ENCODE measurements around the gene KCNAB2.

KCNAB2 gene

DNA sequence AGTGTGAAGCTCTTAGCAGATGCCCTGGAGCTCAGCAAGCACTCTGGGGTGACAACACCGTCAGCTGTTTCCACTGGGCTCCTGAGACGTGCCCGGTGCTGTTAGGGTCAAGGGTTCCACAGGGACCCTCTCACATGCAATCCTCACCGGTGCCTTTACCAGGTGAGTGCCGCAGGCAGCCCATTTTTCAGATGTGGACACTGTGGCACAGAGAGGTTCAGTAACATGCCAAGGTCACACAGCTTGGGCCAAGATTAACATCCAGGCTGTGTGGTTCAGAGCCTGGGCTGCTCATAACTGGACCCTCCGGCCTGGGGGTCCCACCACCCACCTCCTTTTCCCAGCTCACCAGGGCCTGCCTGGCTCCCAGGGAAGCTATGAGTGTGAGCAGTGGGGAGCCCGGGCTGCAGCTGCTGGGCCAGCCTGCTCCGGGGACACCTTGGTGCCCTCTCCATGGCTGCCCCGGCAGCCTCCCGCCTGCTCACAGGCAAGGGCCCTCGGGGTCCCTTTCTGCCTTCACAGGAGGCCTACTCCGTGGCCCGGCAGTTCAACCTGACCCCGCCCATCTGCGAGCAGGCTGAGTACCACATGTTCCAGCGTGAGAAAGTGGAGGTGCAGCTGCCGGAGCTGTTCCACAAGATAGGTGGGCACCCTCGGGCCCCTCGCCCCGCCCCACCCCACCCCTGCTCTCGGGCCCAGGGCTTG, 49.3 kb downstream of the KCNAB2 start:
- no peak overlapping the region for H3K4me3 ChIP-seq (ENCODE audit: low read depth, low read length)
- TF ChIP-seq CTCF (IDR thresholded peaks at IDR 0.05; ENCODE audit: control insufficient read depth, extremely low read depth, insufficient read depth) = no peak
- DNase-seq (ENCODE audit: low read depth) = no peak

GRCh38 chr1:6095511-6096242, 50.0 kb downstream of the KCNAB2 start:
- no peak overlapping the region for H3K4me3 ChIP-seq (ENCODE audit: low read depth, low read length)
- no peak for TF ChIP-seq CTCF (IDR thresholded peaks at IDR 0.05; ENCODE audit: control insufficient read depth, extremely low read depth, insufficient read depth)
- no peak for DNase-seq (ENCODE audit: low read depth)

GRCh38 chr1:6096243-6097116, 50.8 kb downstream of the KCNAB2 start:
- no peak for TF ChIP-seq CTCF (IDR thresholded peaks at IDR 0.05; ENCODE audit: control insufficient read depth, extremely low read depth, insufficient read depth)
- no peak for DNase-seq (ENCODE audit: low read depth)

GRCh38 chr1:6097117-6097595, 51.5 kb downstream of the KCNAB2 start:
- no peak for DNase-seq (ENCODE audit: low read depth)
- H3K4me3 ChIP-seq (ENCODE audit: low read depth, low read length) = no peak overlapping the region
- TF ChIP-seq CTCF (IDR thresholded peaks at IDR 0.05; ENCODE audit: control insufficient read depth, extremely low read depth, insufficient read depth) = no peak

More at GRCh38 chr1:6096243-6097116, 50.8 kb downstream of the KCNAB2 start:
- no peak overlapping the region for H3K4me3 ChIP-seq (ENCODE audit: low read depth, low read length)

- no peak for TF ChIP-seq CTCF (IDR thresholded peaks at IDR 0.05; ENCODE audit: control insufficient read depth, extremely low read depth, insufficient read depth)
- no peak for DNase-seq (ENCODE audit: low read depth)
- no peak overlapping the region for H3K4me3 ChIP-seq (ENCODE audit: low read depth, low read length)
Observed at GRCh38 chr1:6097824-6098223, 52.1 kb downstream of the KCNAB2 start.

DNA sequence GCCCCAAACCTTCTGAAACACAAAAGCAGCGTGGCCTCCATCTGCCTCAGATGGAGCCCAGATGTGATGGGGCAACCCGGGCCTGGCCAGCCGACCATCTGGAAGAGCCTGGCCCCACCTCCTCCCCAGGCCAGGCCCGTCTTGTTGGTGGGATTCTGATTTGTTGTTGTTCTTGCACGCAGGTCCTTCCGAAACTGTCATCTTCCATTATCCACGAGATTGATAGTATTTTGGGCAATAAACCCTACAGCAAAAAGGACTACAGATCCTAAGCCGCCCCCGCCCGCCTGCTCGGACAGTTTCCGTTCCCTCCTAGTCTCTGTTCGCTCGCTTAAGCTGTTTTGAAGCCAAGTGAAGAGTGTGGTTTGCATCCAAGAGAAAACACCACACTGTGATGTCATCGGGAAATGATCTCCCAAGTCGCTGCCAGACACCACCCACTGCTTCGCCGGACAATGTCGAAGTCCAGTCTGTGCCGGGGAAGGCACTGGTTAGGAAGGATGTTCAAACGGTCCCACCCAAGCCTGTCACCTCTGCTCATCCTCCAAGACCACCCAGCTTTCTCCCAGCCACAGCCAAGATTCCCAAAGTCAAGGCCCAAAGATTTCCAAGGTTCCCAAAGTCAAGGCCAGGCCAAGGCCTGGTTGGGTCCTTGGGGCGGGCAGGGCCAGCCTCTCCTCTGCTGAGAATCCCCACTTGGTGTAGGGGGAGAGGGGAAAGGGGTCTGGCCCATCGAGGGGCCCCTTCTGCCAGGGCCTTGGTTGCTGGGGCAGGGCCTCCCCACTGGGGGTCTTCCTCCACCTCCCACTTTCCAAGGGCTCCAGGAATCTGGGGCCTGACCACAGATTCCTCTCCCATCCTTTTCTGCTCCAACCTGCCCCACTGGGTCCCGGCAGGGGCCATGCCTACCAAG, 52.9 kb downstream of the KCNAB2 start:
- no peak overlapping the region for H3K4me3 ChIP-seq (ENCODE audit: low read depth, low read length)
- no peak for DNase-seq (ENCODE audit: low read depth)
- no peak for TF ChIP-seq CTCF (IDR thresholded peaks at IDR 0.05; ENCODE audit: control insufficient read depth, extremely low read depth, insufficient read depth)
